K562 (cell line): Measurements from ENCODE around the gene GALP. TPM values are rescaled to one million over a fixed set of nuclear protein-coding genes. Genes with fewer than 3 reads are reported as not detected.

Source experiments
- CTCFL ChIP-seq: IDR thresholded peaks from 2 replicates; pipeline ENCODE4 v1.6.1; 2011; ENCODE audit warnings: borderline replicate concordance, low read depth, mild to moderate bottlenecking, moderate library complexity, low read length; ENCODE audit not compliant: insufficient read depth, poor library complexity, severe bottlenecking
- EP400 ChIP-seq: fragments of 450-650 bp; IDR thresholded peaks from 2 replicates; pipeline ENCODE4 v1.6.1; 2017; ENCODE audit warnings: antibody characterized with exemption, mild to moderate bottlenecking, moderate library complexity
- GABPB2 ChIP-seq: fragments of 250-450 bp; sonication (Bioruptor Pico); conservative IDR thresholded peaks from 2 replicates; pipeline ENCODE4 v1.5.1; 2021; ENCODE audit warnings: mild to moderate bottlenecking
- HNRNPK ChIP-seq: fragments of 200-400 bp; formaldehyde crosslinking; IDR thresholded peaks from one replicate; pipeline ENCODE4 v1.6.1; 2018; ENCODE audit warnings: mild to moderate bottlenecking, low read depth, low read length; ENCODE audit not compliant: poor library complexity, severe bottlenecking
- NFYB ChIP-seq: IDR thresholded peaks from 2 replicates; pipeline ENCODE4 v1.6.1; 2011; ENCODE audit warnings: mild to moderate bottlenecking, moderate library complexity; ENCODE audit not compliant: insufficient read length; ENCODE audit errors: extremely low read depth
- RBM25 ChIP-seq: fragments of 200-400 bp; formaldehyde crosslinking; IDR thresholded peaks from 2 replicates; pipeline ENCODE4 v1.6.1; 2018; ENCODE audit warnings: low read length, low read depth, moderate library complexity; ENCODE audit not compliant: severe bottlenecking
- RCOR1 ChIP-seq, 2 experiments: IDR thresholded peaks; 2 replicates each; pipeline ENCODE4 v1.6.1; 2012; ENCODE audit warnings: low read depth in 2 of 2, low read length in 2 of 2, borderline replicate concordance in 1 of 2, improper control_type of control experiment in 1 of 2
- TSHZ1 ChIP-seq: fragments of 250-450 bp; sonication (Bioruptor Pico); IDR thresholded peaks from 2 replicates; pipeline ENCODE4 v1.4.0; 2020; ENCODE audit warnings: mild to moderate bottlenecking, moderate library complexity
- ZNF507 ChIP-seq: conservative IDR thresholded peaks from 2 replicates; pipeline ENCODE4 v1.6.1; 2017; ENCODE audit warnings: missing genetic modification characterization, missing compliant biosample characterization
- polyA plus RNA-seq, 8 experiments: library from polyadenylated mRNA; depleted of rRNA in 4 of 8; stranded (reverse) in 5 of 8; unstranded in 3 of 8; fragments of >200 nt; fragmentation: Nextera tagmentation in 2 of 8; fragmentation: Illumina TruSeq in 1 of 8; extraction: Ambion mirVana in 2 of 8; extraction: Trizol in 1 of 8; gene quantifications; 2 replicates each; pipeline versions ENCODE4 v1.2.1 to v1.2.3, GENCODE V29; 2011 to 2014; ENCODE audit warnings: inconsistent platforms in 1 of 8, missing spikeins in 1 of 8
- total RNA-seq, 7 experiments: library from RNA; depleted of rRNA in 6 of 7; stranded (reverse); fragments of >200 nt in 6 of 7; fragmentation: Illumina TruSeq in 2 of 7; extraction: Trizol in 2 of 7; gene quantifications; 2 replicates each; pipeline versions ENCODE4 v1.2.1 to v1.2.3, GENCODE V29; 2011 to 2021; ENCODE audit warnings: low replicate concordance in 1 of 7
- TF ChIP-seq, protein P1 (sequence below): fragments of 150-350 bp; IDR thresholded peaks from 2 replicates; pipeline ENCODE4 v1.6.1; 2014; ENCODE audit warnings: low read depth, mild to moderate bottlenecking, low read length, borderline replicate concordance
- TF ChIP-seq, protein P2 (sequence below): fragments of 250-450 bp; sonication (Bioruptor Pico); IDR thresholded peaks from 2 replicates; pipeline ENCODE4 v1.5.0; 2020; ENCODE audit warnings: mild to moderate bottlenecking

GALP gene
- total and polyA plus RNA-seq, 9 of the 15 experiments (the other 6 are each of a cell fraction or from before 2014, with no cell fraction given): not detected

DNA sequence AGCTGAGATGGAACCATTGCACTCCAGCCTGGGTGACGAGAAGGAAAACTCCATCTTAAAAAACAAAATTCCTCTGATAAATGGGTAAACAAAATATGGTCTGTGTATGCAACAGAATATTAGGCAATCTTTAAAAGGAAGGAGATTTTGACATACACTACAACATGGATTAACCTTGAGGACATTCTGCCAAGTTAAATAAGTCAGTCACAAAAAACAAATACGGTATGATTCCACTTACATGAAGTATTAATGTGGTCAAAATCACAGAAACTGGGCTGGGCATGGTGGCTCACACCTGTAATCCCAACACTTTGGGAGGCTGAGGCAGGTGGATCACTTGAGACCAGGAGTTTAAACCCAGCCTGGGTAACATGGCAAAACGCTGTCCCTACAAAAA lies 37.7 kb upstream of the GALP start (continued):
- TF ChIP-seq, protein P1, sequence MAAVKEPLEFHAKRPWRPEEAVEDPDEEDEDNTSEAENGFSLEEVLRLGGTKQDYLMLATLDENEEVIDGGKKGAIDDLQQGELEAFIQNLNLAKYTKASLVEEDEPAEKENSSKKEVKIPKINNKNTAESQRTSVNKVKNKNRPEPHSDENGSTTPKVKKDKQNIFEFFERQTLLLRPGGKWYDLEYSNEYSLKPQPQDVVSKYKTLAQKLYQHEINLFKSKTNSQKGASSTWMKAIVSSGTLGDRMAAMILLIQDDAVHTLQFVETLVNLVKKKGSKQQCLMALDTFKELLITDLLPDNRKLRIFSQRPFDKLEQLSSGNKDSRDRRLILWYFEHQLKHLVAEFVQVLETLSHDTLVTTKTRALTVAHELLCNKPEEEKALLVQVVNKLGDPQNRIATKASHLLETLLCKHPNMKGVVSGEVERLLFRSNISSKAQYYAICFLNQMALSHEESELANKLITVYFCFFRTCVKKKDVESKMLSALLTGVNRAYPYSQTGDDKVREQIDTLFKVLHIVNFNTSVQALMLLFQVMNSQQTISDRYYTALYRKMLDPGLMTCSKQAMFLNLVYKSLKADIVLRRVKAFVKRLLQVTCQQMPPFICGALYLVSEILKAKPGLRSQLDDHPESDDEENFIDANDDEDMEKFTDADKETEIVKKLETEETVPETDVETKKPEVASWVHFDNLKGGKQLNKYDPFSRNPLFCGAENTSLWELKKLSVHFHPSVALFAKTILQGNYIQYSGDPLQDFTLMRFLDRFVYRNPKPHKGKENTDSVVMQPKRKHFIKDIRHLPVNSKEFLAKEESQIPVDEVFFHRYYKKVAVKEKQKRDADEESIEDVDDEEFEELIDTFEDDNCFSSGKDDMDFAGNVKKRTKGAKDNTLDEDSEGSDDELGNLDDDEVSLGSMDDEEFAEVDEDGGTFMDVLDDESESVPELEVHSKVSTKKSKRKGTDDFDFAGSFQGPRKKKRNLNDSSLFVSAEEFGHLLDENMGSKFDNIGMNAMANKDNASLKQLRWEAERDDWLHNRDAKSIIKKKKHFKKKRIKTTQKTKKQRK: no peak
- TF ChIP-seq HNRNPK (no peak), ZNF507 (tag) (no peak), EP400 (no peak), GABPB2 (no peak), RCOR1 (IDR thresholded peaks at IDR 0.05; ENCODE audit: borderline replicate concordance in 1 of 2, low read depth in 2 of 2, low read length in 2 of 2) (no peak), NFYB (no peak), RBM25 (no peak), TSHZ1 (CRISPR knock-in tag) (no peak), CTCFL (no peak)
- TF ChIP-seq, protein P2, sequence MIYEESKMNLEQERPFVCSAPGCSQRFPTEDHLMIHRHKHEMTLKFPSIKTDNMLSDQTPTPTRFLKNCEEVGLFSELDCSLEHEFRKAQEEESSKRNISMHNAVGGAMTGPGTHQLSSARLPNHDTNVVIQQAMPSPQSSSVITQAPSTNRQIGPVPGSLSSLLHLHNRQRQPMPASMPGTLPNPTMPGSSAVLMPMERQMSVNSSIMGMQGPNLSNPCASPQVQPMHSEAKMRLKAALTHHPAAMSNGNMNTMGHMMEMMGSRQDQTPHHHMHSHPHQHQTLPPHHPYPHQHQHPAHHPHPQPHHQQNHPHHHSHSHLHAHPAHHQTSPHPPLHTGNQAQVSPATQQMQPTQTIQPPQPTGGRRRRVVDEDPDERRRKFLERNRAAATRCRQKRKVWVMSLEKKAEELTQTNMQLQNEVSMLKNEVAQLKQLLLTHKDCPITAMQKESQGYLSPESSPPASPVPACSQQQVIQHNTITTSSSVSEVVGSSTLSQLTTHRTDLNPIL: no peak
